HL-60 (cell line): ENCODE data around the gene DYNLL1.

Experiments used
- POLR2AphosphoS5 ChIP-seq: IDR thresholded peaks from 2 replicates; pipeline ENCODE4 v1.6.1; 2012; ENCODE audit warnings: low read depth
- REST ChIP-seq: IDR thresholded peaks from 2 replicates; pipeline ENCODE4 v1.6.1; 2012; ENCODE audit warnings: low read depth; ENCODE audit not compliant: insufficient replicate concordance
- SPI1 ChIP-seq: IDR thresholded peaks from 2 replicates; pipeline ENCODE4 v1.6.1; 2012; ENCODE audit warnings: low read depth, mild to moderate bottlenecking, borderline replicate concordance
- TF ChIP-seq, protein P1 (sequence below): IDR thresholded peaks from one replicate; pipeline ENCODE4 v1.5.1; 2011; ENCODE audit warnings: low read length, control low read depth, inconsistent platforms; ENCODE audit not compliant: insufficient read depth

DNA sequence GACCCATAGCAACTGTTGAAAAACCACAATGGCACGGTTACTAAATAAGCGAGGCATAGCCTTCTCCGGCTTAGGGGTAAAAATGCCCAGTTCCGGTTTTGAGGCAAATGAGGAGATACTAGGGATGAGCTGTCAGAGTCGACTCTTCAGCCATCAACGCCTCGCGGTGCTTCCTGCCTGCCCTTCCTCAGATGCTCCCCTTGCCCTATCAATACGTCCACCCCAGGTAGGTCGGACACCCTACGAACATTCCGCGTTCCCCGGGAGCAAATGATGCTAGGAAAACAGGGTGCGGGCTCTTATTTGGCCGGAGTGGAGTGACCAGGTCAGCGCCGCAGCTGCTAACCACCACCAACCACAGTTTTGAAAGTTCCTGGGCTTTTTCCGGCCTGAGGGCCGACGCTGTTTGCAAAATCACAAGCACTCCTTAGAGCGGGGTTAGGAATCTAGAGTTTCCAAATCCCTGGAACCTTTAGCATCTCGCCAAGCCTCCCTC, 27.5 kb upstream of the DYNLL1 start:
- TF ChIP-seq, protein P1, sequence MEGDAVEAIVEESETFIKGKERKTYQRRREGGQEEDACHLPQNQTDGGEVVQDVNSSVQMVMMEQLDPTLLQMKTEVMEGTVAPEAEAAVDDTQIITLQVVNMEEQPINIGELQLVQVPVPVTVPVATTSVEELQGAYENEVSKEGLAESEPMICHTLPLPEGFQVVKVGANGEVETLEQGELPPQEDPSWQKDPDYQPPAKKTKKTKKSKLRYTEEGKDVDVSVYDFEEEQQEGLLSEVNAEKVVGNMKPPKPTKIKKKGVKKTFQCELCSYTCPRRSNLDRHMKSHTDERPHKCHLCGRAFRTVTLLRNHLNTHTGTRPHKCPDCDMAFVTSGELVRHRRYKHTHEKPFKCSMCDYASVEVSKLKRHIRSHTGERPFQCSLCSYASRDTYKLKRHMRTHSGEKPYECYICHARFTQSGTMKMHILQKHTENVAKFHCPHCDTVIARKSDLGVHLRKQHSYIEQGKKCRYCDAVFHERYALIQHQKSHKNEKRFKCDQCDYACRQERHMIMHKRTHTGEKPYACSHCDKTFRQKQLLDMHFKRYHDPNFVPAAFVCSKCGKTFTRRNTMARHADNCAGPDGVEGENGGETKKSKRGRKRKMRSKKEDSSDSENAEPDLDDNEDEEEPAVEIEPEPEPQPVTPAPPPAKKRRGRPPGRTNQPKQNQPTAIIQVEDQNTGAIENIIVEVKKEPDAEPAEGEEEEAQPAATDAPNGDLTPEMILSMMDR, result no peak
- TF ChIP-seq POLR2AphosphoS5 (no peak), REST (no peak), SPI1 (peak; percentile 73)
